ENCODE results near the gene ZNF784. TPM values are rescaled to one million over a fixed set of nuclear protein-coding genes. Genes with fewer than 3 reads are reported as not detected.

Gene ZNF784
- total and polyA plus RNA-seq, 2 experiments from 2014 or later = 1.3 to 3.0 TPM

GRCh38 chr19:55615543-55616394, 8.6 kb downstream of the ZNF784 start:
- Histone ChIP-seq H3K27ac (no peak overlapping the region), H2AFZ (no peak overlapping the region), H4K20me1 (ENCODE audit: insufficient read depth) (no peaks in the 10 kb centered on the region), H3K9ac (no peak overlapping the region), H3K36me3 (ENCODE audit: low read depth) (no peaks in the 10 kb centered on the region; the same call in 1 of the 2 replicates), H3F3A (ENCODE audit: insufficient read depth) (peaks cover 8% of the 10 kb centered on the region; the same call in 1 of the 2 replicates), H3K79me2 (ENCODE audit: insufficient read depth) (peaks cover 24% of the 10 kb centered on the region), H3K27me3 (replicated peaks; ENCODE audit: insufficient read depth) (no peaks in the 10 kb centered on the region), H3K4me3 (no peak overlapping the region), H3K9me2 (ENCODE audit: insufficient read depth) (no peaks in the 10 kb centered on the region), H3K9me3 (ENCODE audit: low read depth) (no peaks in the 10 kb centered on the region), H3K4me2 (ENCODE audit: unreplicated experiment) (no peak overlapping the region), H3K4me1 (ENCODE audit: insufficient read depth) (no peaks in the 10 kb centered on the region)
- WGBS, 2 experiments (ENCODE audit: low coverage in 1 of 2, low lambda C conversion rate in 2 of 2, missing lambda C conversion rate in 2 of 2) = 98 to 99% methylated on average over 72 to 85 of the region's 88 CpGs
- no peak for TF ChIP-seq EZH2 (IDR thresholded peaks at IDR 0.05; ENCODE audit: insufficient read depth, poor library complexity, severe bottlenecking)
- no peak for TF ChIP-seq EZH2phosphoT487 (IDR thresholded peaks at IDR 0.05; ENCODE audit: insufficient read depth, low read depth)
- in situ Hi-C loops (cut with MboI) = no loop called here
- DNase-seq = no peak

GRCh38 chr19:55614711-55615542, 9.4 kb downstream of the ZNF784 start:
- H3K4me3 ChIP-seq = no peak overlapping the region
- in situ Hi-C loops (cut with MboI) = no loop called here
- no peaks in the 10 kb centered on the region for H4K20me1 ChIP-seq (ENCODE audit: insufficient read depth)
- no peaks in the 10 kb centered on the region for H3K9me2 ChIP-seq (ENCODE audit: insufficient read depth)
- 96 to 97% methylated on average over 62 to 98 of the region's 98 CpGs for WGBS, 2 experiments (ENCODE audit: low coverage in 1 of 2, low lambda C conversion rate in 2 of 2, missing lambda C conversion rate in 2 of 2)
- H3K4me2 ChIP-seq (ENCODE audit: unreplicated experiment) = no peak overlapping the region
- no peak for DNase-seq
- H3K4me1 ChIP-seq (ENCODE audit: insufficient read depth) = no peaks in the 10 kb centered on the region
- no peak overlapping the region for H3K9ac ChIP-seq
- H3K36me3 ChIP-seq (ENCODE audit: low read depth) = peaks cover 7% of the 10 kb centered on the region; the same call in 1 of the 2 replicates
- H2AFZ ChIP-seq = no peak overlapping the region
- H3K27me3 ChIP-seq (replicated peaks; ENCODE audit: insufficient read depth) = no peaks in the 10 kb centered on the region
- H3F3A ChIP-seq (ENCODE audit: insufficient read depth) = peaks cover 8% of the 10 kb centered on the region; the same call in 1 of the 2 replicates
- H3K9me3 ChIP-seq (ENCODE audit: low read depth) = no peaks in the 10 kb centered on the region
- H3K27ac ChIP-seq = no peak overlapping the region
- TF ChIP-seq EZH2 (IDR thresholded peaks at IDR 0.05; ENCODE audit: insufficient read depth, poor library complexity, severe bottlenecking) (no peak), EZH2phosphoT487 (IDR thresholded peaks at IDR 0.05; ENCODE audit: insufficient read depth, low read depth) (no peak)
- H3K79me2 ChIP-seq (ENCODE audit: insufficient read depth) = peaks cover 32% of the 10 kb centered on the region

DNA sequence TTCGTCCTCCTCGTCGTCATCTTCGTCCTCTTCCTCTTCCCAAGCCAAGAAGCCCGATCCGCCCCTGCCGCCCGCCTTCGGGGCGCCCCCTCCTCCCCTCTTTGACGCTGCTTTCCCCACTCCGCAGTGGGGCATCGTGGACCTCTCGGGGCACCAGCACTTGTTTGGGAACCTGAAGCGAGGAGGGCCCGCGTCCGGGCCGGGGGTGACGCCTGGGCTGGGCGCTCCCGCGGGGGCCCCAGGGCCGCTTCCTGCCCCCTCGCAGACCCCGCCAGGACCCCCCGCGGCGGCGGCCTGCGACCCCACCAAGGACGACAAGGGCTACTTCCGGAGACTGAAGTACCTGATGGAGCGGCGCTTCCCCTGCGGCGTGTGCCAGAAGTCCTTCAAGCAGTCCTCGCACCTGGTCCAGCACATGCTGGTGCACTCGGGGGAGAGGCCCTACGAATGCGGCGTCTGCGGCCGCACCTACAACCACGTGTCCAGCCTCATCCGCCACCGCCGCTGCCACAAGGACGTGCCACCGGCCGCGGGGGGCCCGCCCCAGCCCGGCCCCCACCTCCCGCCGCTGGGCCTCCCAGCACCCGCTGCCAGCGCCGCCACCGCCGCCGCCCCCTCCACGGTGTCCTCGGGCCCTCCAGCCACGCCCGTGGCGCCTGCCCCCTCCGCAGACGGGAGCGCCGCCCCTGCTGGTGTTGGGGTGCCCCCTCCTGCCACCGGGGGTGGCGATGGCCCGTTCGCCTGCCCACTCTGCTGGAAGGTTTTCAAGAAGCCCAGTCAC, 10.2 kb downstream of the ZNF784 start:
- H4K20me1 ChIP-seq (ENCODE audit: insufficient read depth) = no peaks in the 10 kb centered on the region
- H3K9me2 ChIP-seq (ENCODE audit: insufficient read depth) = no peaks in the 10 kb centered on the region
- H3K36me3 ChIP-seq (ENCODE audit: low read depth) = peaks cover 15% of the 10 kb centered on the region; the same call in 1 of the 2 replicates
- H2AFZ ChIP-seq = no peak overlapping the region
- H3K27me3 ChIP-seq (replicated peaks; ENCODE audit: insufficient read depth) = no peaks in the 10 kb centered on the region
- no peak overlapping the region for H3K27ac ChIP-seq
- no peaks in the 10 kb centered on the region for H3K9me3 ChIP-seq (ENCODE audit: low read depth)
- no peak overlapping the region for H3K4me3 ChIP-seq
- peaks cover under 1% of the 10 kb centered on the region; the same call in 1 of the 2 replicates for H3F3A ChIP-seq (ENCODE audit: insufficient read depth)
- WGBS, 2 experiments (ENCODE audit: low coverage in 1 of 2, low lambda C conversion rate in 2 of 2, missing lambda C conversion rate in 2 of 2) = 95 to 96% methylated on average over 16 to 75 of the region's 75 CpGs
- no peak overlapping the region for H3K9ac ChIP-seq
- H3K4me1 ChIP-seq (ENCODE audit: insufficient read depth) = no peaks in the 10 kb centered on the region
- TF ChIP-seq EZH2phosphoT487 (IDR thresholded peaks at IDR 0.05; ENCODE audit: insufficient read depth, low read depth) (no peak), EZH2 (IDR thresholded peaks at IDR 0.05; ENCODE audit: insufficient read depth, poor library complexity, severe bottlenecking) (no peak)
- DNase-seq = no peak
- in situ Hi-C loops (cut with MboI) = no loop called here
- peaks cover 40% of the 10 kb centered on the region for H3K79me2 ChIP-seq (ENCODE audit: insufficient read depth)
- H3K4me2 ChIP-seq (ENCODE audit: unreplicated experiment) = no peak overlapping the region

DNA sequence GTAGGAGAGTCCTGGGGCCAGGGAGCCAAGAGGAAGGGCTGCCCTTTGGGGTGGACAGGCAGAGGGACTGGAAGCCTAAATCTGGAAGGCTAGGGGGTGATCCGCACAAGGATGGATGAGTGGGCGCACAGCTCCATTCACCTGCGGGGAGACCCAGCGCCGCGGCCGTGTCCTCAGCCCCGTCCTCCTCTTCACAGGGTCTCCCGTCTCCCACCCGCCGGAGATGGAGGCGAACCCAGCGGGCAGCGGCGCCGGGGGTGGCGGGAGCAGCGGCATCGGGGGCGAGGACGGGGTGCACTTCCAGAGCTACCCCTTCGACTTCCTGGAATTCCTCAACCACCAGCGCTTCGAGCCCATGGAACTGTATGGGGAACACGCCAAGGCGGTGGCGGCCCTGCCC, 11.0 kb downstream of the ZNF784 start:
- Histone ChIP-seq H3K9me3 (ENCODE audit: low read depth) (no peaks in the 10 kb centered on the region), H4K20me1 (ENCODE audit: insufficient read depth) (no peaks in the 10 kb centered on the region), H3F3A (ENCODE audit: insufficient read depth) (no peaks in the 10 kb centered on the region), H3K79me2 (ENCODE audit: insufficient read depth) (peaks cover 48% of the 10 kb centered on the region), H3K27ac (no peak overlapping the region), H3K4me2 (ENCODE audit: unreplicated experiment) (no peak overlapping the region), H3K4me3 (no peak overlapping the region), H3K9me2 (ENCODE audit: insufficient read depth) (no peaks in the 10 kb centered on the region), H3K36me3 (ENCODE audit: low read depth) (peaks cover 17% of the 10 kb centered on the region; the same call in 1 of the 2 replicates), H2AFZ (no peak overlapping the region), H3K9ac (no peak overlapping the region), H3K4me1 (ENCODE audit: insufficient read depth) (no peaks in the 10 kb centered on the region), H3K27me3 (replicated peaks; ENCODE audit: insufficient read depth) (no peaks in the 10 kb centered on the region)
- in situ Hi-C loops (cut with MboI) = no loop called here
- 94 to 96% methylated on average over 13 to 27 of the region's 27 CpGs for WGBS, 2 experiments (ENCODE audit: low coverage in 1 of 2, low lambda C conversion rate in 2 of 2, missing lambda C conversion rate in 2 of 2)
- no peak for DNase-seq
- TF ChIP-seq EZH2phosphoT487 (IDR thresholded peaks at IDR 0.05; ENCODE audit: insufficient read depth, low read depth) (no peak), EZH2 (IDR thresholded peaks at IDR 0.05; ENCODE audit: insufficient read depth, poor library complexity, severe bottlenecking) (no peak)
